Thyroid gland (tissue), 4 donors: Measurements from ENCODE around the gene PRKCA. TPM values are rescaled to one million over a fixed set of nuclear protein-coding genes. Genes with fewer than 3 reads are reported as not detected.

Experiments
- DNase-seq, 2 donors: peaks; one replicate each; pipeline ENCODE4 v3.0.0-alpha.2; 2019
- H3K27ac ChIP-seq, 3 donors: fragments of 200-600 bp; sonication (generic); 1 replicate in 2 of 3; 2 replicates in 1 of 3; pipeline ENCODE4 v1.5.1; 2016 to 2019; ENCODE audit warnings: mild to moderate bottlenecking in 1 of 3, moderate library complexity in 1 of 3
- H3K27me3 ChIP-seq: fragments of 200-600 bp; sonication (generic); one replicate; pipeline ENCODE4 v1.5.1; 2019
- H3K36me3 ChIP-seq, 2 donors: fragments of 200-600 bp; sonication (generic); one replicate each; pipeline ENCODE4 v1.5.1; 2016 to 2019
- H3K4me1 ChIP-seq, 2 donors: fragments of 200-600 bp; sonication (generic); one replicate each; pipeline ENCODE4 v1.5.1; 2017 to 2019
- H3K4me3 ChIP-seq, 3 donors: fragments of 200-600 bp; sonication (generic); replicated peaks in 1 of 3; 1 replicate in 2 of 3; 2 replicates in 1 of 3; pipeline ENCODE4 v1.5.1; 2016; ENCODE audit warnings: mild to moderate bottlenecking in 1 of 3
- H3K9me3 ChIP-seq: fragments of 200-600 bp; sonication (generic); one replicate; pipeline ENCODE4 v1.5.1; 2017
- CTCF ChIP-seq, 6 experiments: fragments of 200-600 bp in 3 of 6; fragments of 450-650 bp in 3 of 6; sonication (generic) in 3 of 6; IDR thresholded peaks; one replicate each; pipeline ENCODE4 v1.5.1; 2016 to 2019; ENCODE audit warnings: antibody characterized with exemption in 6 of 6, mild to moderate bottlenecking in 2 of 6, inconsistent platforms in 1 of 6, moderate library complexity in 1 of 6
- POLR2A ChIP-seq, 2 donors: fragments of 450-650 bp; IDR thresholded peaks; one replicate each; pipeline ENCODE4 v1.6.1; 2017; ENCODE audit warnings: antibody characterized with exemption in 2 of 2, mild to moderate bottlenecking in 2 of 2, moderate library complexity in 1 of 2
- whole genome bisulfite sequencing, 2 donors: methylation state at CpG; one replicate each; pipeline ENCODE4 v1.1.5; 2017; 5-methylcytosine and 5-hydroxymethylcytosine counted together
- intact Hi-C: fragments of 100-400 bp; cut with DNase I; formaldehyde crosslinking; loops from one replicate; pipeline ENCODE4 v1.15.1; 2023
- total RNA-seq, 4 donors: library from RNA; depleted of rRNA; stranded (reverse); fragments of >200 nt; gene quantifications; one replicate each; pipeline ENCODE4 v1.2.3, GENCODE V29; 2016

The PRKCA gene
- total RNA-seq, 4 donors from 2014 or later = 6.7 to 24.2 (median 15.3) TPM

DNA sequence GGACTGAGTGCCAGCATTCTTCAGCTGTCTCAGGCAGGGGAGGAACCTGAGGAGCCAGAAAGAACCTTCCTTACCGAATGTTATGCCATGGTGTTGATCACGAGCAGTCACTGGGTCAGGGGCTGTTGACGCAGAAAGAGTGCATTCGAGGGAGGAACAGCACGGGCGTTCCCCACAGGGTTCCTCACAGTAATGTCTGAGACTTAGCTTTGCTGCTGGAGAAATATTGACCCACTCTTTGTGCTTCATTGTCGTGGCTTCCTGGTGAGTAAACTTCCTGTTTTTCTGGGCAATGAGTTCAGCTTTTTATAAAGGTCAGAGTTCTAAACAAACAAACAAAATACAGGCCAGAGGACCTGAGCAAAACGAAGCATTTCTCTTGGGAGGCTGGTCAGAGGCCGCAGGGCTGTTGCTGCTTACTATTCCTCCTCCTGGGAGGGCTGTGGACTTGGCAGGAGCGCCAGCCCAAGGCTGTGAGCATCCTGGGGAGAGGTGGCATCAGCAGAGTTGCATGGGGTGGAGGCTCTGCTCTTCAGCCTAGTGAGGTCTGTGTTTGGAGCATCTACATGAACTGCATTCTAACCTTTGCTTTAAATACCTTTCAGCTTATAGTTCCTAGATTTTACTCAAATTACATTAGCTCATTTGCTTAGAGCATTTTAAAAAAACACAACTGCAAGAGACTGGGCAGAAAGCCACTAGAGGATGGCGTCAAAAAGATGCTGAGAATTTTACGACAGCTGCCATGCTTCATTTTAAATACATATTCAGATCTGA lies 389.4 kb downstream of the PRKCA start:
- intact Hi-C loops = no loop called here
- H3K27me3 ChIP-seq = no peaks in the 10 kb centered on the region
- TF ChIP-seq POLR2A (IDR thresholded peaks at IDR 0.05) (no peak), CTCF (IDR thresholded peaks at IDR 0.05) (no peak)
- H3K9me3 ChIP-seq = no peaks in the 10 kb centered on the region
- DNase-seq = no peak
- H3K4me3 ChIP-seq = no peak overlapping the region
- no peaks in the 10 kb centered on the region for H3K36me3 ChIP-seq
- no peak overlapping the region for H3K27ac ChIP-seq
- H3K4me1 ChIP-seq = no peaks in the 10 kb centered on the region
- WGBS, 2 donors = 68 to 71% methylated on average over 12 of the region's 12 CpGs

DNA sequence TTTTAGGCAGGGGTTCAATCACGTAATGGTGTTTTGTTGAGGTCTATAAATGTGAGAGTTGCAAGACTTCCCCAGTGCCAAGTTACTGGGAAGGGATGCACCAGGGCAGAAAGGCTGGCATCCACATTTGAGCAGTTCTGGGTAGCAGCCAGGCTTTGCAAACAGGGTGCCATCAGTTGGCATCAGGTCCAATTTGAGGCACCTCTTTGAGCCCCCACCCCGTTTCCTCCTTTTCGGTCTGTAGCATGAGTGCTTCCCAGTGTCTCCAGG lies 389.9 kb downstream of the PRKCA start:
- 91 to 95% methylated on average over 3 of the region's 3 CpGs for WGBS, 2 donors
- Histone ChIP-seq H3K4me1 (no peaks in the 10 kb centered on the region), H3K4me3 (no peak overlapping the region), H3K36me3 (no peaks in the 10 kb centered on the region), H3K9me3 (no peaks in the 10 kb centered on the region), H3K27ac (no peak overlapping the region), H3K27me3 (no peaks in the 10 kb centered on the region)
- intact Hi-C loops = no loop called here
- TF ChIP-seq CTCF (IDR thresholded peaks at IDR 0.05) (no peak), POLR2A (IDR thresholded peaks at IDR 0.05) (no peak)
- no peak for DNase-seq

DNA sequence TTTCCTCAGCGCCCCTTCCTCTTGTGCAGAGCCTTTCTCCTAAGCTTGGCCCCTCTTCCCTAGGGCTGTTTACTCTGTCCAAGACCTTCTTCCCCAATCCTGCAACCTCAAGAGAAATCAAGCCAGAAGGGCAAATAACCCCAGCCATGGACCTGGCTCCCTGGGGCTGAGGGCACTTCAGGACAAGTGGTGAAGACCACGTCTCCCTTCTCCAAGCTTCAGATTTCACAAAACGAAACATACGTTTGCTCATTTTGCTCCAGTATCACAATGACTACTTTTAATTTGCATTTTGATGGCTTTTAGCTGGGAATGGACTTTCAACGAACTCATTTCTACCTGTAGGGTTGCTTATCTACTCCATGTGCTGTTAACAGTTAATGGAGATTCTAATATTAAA lies 392.7 kb downstream of the PRKCA start:
- TF ChIP-seq POLR2A (IDR thresholded peaks at IDR 0.05) (no peak), CTCF (IDR thresholded peaks at IDR 0.05) (no peak)
- H3K27me3 ChIP-seq = no peaks in the 10 kb centered on the region
- H3K9me3 ChIP-seq = no peaks in the 10 kb centered on the region
- H3K4me3 ChIP-seq = no peak overlapping the region
- WGBS, 2 donors = 92 to 93% methylated on average over 5 of the region's 5 CpGs
- no peak for DNase-seq
- H3K36me3 ChIP-seq = no peaks in the 10 kb centered on the region
- no peaks in the 10 kb centered on the region for H3K4me1 ChIP-seq
- intact Hi-C loops = no loop called here
- H3K27ac ChIP-seq = no peak overlapping the region

- Histone ChIP-seq H3K9me3 (no peaks in the 10 kb centered on the region), H3K4me1 (no peaks in the 10 kb centered on the region), H3K27me3 (no peaks in the 10 kb centered on the region), H3K36me3 (no peaks in the 10 kb centered on the region), H3K27ac (no peak overlapping the region), H3K4me3 (no peak overlapping the region)
- intact Hi-C loops = no loop called here
- DNase-seq = no peak
- TF ChIP-seq POLR2A (IDR thresholded peaks at IDR 0.05) (no peak), CTCF (IDR thresholded peaks at IDR 0.05) (no peak)
Measured at GRCh38 chr17:66698270-66698669, 395.9 kb downstream of the PRKCA start.

DNA sequence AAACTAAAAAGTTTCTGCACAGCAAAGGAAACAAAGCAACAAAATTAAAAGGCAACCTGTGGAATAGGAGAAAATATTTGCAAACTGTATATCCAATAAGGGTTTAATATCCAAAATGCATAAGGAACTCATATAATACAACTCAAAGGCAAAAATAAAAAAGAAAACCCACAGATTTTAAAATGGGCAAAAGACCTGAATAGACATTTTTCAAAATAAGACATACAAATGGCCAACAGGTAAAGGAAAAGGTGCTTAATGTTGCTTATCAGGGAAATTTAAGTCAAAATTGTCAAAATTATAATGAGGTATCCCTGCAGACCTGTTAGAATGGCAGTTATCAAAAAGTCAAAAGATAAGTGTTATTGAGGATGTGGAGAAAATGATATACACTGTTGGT lies 399.0 kb downstream of the PRKCA start:
- TF ChIP-seq CTCF (IDR thresholded peaks at IDR 0.05) = no peak
- TF ChIP-seq POLR2A (IDR thresholded peaks at IDR 0.05) = no peak
- intact Hi-C loops = no loop called here
- no peak overlapping the region for H3K4me3 ChIP-seq
- no peak overlapping the region for H3K27ac ChIP-seq
- H3K9me3 ChIP-seq = no peaks in the 10 kb centered on the region
- DNase-seq = no peak
- H3K27me3 ChIP-seq = no peaks in the 10 kb centered on the region
- no peaks in the 10 kb centered on the region for H3K36me3 ChIP-seq
- no peaks in the 10 kb centered on the region for H3K4me1 ChIP-seq
